LNCAP (cell line): ENCODE results near the gene LIFR.

Experiments
- TF ChIP-seq, protein P1 (sequence below): fragments of 450-650 bp; IDR thresholded peaks from 2 replicates; pipeline ENCODE4 v1.5.1; 2017; ENCODE audit warnings: mild to moderate bottlenecking

The LIFR gene

DNA sequence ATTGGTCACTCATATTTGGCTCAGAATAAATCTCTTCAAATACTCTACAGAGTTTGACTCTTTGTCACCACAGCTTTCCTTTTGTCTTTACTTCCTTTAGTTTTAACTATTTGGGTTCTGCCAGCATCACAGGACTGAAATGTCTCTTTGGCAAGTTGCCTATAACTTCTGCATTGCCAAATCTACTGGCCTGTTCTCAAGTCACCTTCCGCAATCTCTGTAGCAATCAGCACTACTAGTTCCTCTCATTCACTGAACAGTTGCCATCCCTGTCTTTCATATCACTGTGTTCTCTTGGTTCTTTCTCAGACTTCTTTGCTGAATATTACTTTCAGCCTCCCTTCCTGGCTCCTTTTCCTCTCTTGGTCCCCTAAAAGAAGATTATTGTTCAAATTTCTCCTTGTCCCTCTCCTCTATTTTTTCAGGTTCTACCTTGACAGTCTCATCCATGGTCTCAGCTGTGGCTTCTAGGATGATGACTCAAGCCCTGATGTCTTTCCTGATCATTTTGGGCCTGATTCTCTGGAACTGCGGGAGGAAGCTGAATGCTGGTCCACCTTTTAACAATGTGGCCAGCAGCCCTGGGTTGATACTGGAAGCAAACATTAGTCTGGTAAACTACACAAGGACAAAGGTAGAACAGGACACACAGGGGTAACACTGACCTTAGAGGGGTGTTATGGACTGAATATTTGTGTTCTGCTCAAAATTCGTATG, 44.0 kb upstream of the LIFR start:
- TF ChIP-seq, protein P1, sequence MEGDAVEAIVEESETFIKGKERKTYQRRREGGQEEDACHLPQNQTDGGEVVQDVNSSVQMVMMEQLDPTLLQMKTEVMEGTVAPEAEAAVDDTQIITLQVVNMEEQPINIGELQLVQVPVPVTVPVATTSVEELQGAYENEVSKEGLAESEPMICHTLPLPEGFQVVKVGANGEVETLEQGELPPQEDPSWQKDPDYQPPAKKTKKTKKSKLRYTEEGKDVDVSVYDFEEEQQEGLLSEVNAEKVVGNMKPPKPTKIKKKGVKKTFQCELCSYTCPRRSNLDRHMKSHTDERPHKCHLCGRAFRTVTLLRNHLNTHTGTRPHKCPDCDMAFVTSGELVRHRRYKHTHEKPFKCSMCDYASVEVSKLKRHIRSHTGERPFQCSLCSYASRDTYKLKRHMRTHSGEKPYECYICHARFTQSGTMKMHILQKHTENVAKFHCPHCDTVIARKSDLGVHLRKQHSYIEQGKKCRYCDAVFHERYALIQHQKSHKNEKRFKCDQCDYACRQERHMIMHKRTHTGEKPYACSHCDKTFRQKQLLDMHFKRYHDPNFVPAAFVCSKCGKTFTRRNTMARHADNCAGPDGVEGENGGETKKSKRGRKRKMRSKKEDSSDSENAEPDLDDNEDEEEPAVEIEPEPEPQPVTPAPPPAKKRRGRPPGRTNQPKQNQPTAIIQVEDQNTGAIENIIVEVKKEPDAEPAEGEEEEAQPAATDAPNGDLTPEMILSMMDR, result no peak

DNA sequence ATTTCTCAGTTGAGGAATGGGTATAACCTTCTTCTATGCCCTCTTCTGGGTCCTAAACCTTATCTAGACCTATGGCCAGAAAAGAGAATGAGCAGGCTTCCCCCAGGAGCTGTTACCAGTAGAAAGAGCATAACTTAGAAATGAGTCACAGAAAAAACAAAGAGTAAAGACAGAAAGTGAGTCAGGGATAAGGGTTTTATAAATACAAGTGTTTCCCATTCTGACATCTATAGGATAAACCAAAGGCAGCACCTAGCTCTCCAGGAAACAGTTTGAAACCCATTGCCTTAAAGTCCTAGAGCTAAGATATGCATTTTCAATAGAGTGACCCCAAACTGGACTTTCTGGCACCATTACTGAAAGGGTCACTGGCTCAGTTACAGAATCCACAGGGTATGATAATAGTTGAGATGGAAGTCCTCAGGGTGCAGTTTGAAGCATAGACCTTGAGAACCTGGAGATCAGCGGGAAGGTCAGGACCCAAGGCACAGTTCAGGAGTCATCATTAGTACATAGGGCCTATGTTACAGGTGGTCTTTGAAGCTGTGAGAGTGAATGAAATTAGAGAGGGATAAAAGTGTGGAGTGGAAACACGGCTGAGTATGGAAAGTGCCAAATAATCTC, 42.7 kb upstream of the LIFR start:
- TF ChIP-seq, protein P1, result no peak

DNA sequence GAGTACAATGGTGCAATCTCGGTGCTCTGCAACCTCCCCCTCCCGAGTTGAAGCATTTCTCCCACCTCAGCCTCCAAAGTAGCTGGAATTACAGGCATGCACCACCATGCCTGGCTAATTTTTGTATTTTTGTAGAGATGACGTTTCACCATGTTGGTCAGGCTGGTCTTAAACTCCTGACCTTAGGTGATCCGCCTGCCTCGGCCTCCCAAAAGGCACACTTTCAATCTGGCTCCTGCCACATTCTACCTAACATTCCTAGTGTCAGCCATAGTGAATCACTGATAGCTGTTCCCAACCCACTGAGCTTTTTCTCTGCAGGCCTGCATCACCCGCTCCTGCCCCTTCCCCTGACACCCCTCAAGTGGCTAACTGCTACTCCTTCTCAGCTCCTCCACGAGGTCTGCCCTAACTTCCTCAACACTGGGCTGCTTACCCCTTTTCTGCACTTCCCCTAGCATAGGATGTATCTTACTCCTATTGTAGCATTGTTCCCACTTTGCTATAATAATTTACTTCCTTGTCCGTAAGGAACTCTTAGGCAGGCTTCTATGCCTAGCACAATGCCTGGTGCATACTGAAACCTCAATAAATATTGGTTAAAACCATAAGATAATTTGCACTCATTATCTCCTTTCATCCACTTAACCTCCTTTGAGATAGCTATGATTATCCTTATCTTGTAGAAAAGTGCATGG, 42.0 kb upstream of the LIFR start:
- TF ChIP-seq, protein P1, result no peak

DNA sequence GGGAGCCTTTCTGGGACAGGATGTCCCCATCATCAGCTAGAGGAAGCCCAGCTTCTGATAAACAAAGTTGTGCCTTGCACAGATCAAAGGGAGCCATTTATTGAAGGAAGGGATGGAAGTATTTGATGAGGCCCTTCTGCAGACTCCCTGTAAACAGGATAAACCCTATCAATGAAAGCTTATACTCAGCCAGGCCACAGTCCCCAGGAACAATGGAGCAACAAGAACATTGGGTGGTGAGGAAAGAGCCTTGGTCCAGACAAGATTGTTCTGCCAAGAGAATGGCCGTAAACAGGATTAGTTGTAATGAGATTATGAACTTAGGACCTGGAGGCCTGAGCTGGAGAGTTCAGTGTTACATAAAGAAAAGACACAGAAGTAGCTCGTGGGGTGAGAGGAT, 40.5 kb upstream of the LIFR start:
- TF ChIP-seq, protein P1, result no peak

DNA sequence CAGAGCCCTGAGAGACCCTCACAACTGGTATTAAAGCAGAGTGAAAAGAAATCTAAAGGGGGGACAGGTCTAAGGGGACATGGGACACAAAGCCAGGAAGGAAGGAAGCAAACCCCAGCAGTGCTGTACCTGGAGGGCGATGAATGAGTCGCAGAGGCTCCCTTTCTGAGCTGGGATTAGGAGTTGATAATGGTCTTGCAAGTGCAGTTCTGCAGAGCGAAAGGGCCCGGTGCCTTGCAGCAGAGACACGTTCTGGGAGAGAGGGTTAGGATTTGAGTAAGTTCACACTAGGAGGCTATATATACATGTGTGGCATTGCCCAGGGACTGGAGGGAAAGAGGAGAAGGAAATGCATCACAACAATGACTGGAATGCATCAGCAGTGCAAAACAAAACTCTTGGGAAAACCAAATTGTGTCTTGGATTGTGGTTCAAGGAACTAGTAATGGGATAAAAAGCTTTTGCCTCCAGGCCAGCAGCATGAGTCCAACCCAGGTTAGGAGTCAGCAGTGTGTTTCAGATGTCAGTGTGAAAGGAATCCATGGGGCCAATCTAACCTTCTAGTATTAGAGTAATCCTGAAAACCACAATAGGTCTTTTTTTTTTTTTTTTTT, 38.8 kb upstream of the LIFR start:
- TF ChIP-seq, protein P1, result no peak

DNA sequence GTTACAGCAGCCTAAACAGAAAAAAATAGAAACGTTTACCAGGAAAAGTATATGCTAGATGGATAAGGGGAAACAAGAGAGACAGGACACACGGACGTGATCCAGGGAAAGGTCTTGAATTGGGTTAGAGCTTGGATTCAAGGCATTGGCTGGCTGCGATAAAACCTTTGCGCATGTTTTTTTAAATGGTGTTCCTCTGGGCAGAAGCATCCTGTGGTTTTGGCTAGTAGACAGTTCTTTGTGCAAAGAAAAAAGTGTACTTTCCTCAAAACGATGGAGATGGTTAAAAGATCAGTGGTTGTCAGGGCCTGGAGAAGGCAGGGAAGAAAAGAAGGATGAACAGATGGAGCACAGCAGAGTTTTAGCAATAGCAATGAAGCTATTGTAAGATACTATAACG, 37.5 kb upstream of the LIFR start:
- TF ChIP-seq, protein P1, result no peak

DNA sequence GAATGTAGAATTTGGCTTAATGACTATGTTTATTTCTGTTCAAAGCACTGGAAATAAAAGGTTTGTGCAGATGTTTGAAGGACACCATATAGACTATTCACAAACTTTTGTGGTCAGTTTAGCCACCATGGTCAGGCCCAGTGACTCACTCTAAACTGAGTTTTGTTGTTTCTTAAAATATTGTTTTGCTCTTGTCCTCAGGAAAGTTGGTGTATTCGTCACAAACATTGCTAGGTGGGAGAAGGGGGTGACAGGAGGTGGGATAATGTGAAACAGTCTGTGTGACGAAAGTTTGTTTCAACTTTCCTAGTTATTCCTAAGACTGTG, 35.0 kb upstream of the LIFR start:
- TF ChIP-seq, protein P1, result no peak
